ENCODE measurements around the gene EMCN. TPM values are rescaled to one million over a fixed set of nuclear protein-coding genes. Genes with fewer than 3 reads are reported as not detected.

Gene EMCN
- total RNA-seq, result 10 to 100 TPM; 33.3 to 84.1 (median 54.3) TPM

- H3K4me1 ChIP-seq, result no peaks in the 10 kb centered on the region
- H3K4me3 ChIP-seq, result peak within 1 kb of the TSS; percentile 3 to 18
- H3K36me3 ChIP-seq, result no peaks in the 10 kb centered on the region
- peak within 1 kb of the TSS; percentile 43 to 76 for H3K27ac ChIP-seq
- TF ChIP-seq POLR2A (IDR thresholded peaks at IDR 0.05) (peak in 1 of 2 donors; percentile 46), CTCF (IDR thresholded peaks at IDR 0.05) (no peak)
- DNase-seq, result peak in 1 of 2 donors; percentile 19
- no peaks in the 10 kb centered on the region for H3K27me3 ChIP-seq
- no peaks in the 10 kb centered on the region for H3K9me3 ChIP-seq
- intact Hi-C loops (cut with DNase I; ENCODE audit: low total_unique reads), result no loop called here
Measured at GRCh38 chr4:100517864-100518341, at the start of gene EMCN. Gene EMCN (minus strand): TSS chr4:100518022. CDS start chr4:100517914, 108 bp downstream.

GRCh38 chr4:100566396-100566795 lies 48.6 kb upstream of the EMCN start:
- TF ChIP-seq CTCF (IDR thresholded peaks at IDR 0.05) (no peak), POLR2A (IDR thresholded peaks at IDR 0.05) (no peak)
- DNase-seq, result no peak
- Histone ChIP-seq H3K4me3 (no peak overlapping the region), H3K4me1 (no peaks in the 10 kb centered on the region), H3K27me3 (no peaks in the 10 kb centered on the region), H3K9me3 (no peaks in the 10 kb centered on the region), H3K36me3 (no peaks in the 10 kb centered on the region), H3K27ac (no peak overlapping the region)
- intact Hi-C loops (cut with DNase I; ENCODE audit: low total_unique reads), result no loop called here

- no peak for DNase-seq
- Histone ChIP-seq H3K27me3 (no peaks in the 10 kb centered on the region), H3K4me1 (no peaks in the 10 kb centered on the region), H3K9me3 (no peaks in the 10 kb centered on the region), H3K27ac (no peak overlapping the region), H3K36me3 (no peaks in the 10 kb centered on the region), H3K4me3 (no peak overlapping the region)
- TF ChIP-seq CTCF (IDR thresholded peaks at IDR 0.05) (no peak), POLR2A (IDR thresholded peaks at IDR 0.05) (no peak)
- intact Hi-C loops (cut with DNase I; ENCODE audit: low total_unique reads), result no loop called here
Measured at GRCh38 chr4:100557306-100557705, 39.5 kb upstream of the EMCN start.

GRCh38 chr4:100555611-100556337 lies 38.0 kb upstream of the EMCN start:
- no peak for DNase-seq
- no peaks in the 10 kb centered on the region for H3K36me3 ChIP-seq
- intact Hi-C loops (cut with DNase I; ENCODE audit: low total_unique reads), result no loop called here

More at GRCh38 chr4:100555611-100556337, 38.0 kb upstream of the EMCN start:
- Histone ChIP-seq H3K27ac (peak overlapping the region in 1 of 2 donors; percentile 5), H3K9me3 (no peaks in the 10 kb centered on the region), H3K27me3 (no peaks in the 10 kb centered on the region), H3K4me1 (no peaks in the 10 kb centered on the region), H3K4me3 (no peak overlapping the region)
- TF ChIP-seq CTCF (IDR thresholded peaks at IDR 0.05), result no peak
- no peak for TF ChIP-seq POLR2A (IDR thresholded peaks at IDR 0.05)

Measured in uterus (tissue), 4 donors.